ENCODE measurements around the gene GLIS1.

The GLIS1 gene

DNA sequence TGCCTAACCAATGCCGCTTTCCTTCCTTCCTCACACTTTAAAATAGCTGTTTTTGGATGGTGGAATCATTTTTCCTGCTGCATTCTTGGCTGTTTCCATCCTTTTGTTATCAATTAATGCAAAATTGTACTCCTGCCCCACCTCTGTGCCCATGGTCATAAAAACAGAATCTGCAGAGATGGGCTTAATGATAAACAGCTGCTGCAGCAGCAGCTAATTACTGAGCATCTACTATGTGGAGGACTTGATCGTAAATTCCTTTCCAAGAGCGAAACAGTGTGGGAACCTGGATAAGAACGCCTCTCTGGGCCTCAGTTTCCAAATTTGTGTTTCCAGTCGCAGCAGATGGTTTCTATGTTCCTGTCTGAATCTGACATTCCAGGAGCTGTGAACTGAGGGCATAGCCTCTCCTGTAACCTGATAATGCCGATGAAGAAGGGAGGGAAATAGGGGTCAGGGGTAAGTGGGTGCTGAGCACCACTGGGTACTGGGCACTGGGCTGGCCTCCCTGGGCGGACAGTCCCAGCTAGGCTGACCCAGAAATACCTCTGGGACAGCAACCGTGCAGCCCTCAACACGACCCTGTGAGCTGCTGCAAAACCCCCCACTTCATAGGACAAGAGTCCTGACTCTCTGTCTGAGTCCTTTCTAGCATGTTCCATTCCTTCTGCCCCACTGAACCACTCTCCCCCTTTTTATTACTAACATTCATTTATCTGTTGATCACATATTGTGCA is 158.1 kb downstream of the GLIS1 start:
- DNase-seq (ENCODE audit: low read depth) = no peak

GRCh38 chr1:53580009-53580400 is 159.0 kb downstream of the GLIS1 start:
- DNase-seq (ENCODE audit: low read depth) = no peak

DNA sequence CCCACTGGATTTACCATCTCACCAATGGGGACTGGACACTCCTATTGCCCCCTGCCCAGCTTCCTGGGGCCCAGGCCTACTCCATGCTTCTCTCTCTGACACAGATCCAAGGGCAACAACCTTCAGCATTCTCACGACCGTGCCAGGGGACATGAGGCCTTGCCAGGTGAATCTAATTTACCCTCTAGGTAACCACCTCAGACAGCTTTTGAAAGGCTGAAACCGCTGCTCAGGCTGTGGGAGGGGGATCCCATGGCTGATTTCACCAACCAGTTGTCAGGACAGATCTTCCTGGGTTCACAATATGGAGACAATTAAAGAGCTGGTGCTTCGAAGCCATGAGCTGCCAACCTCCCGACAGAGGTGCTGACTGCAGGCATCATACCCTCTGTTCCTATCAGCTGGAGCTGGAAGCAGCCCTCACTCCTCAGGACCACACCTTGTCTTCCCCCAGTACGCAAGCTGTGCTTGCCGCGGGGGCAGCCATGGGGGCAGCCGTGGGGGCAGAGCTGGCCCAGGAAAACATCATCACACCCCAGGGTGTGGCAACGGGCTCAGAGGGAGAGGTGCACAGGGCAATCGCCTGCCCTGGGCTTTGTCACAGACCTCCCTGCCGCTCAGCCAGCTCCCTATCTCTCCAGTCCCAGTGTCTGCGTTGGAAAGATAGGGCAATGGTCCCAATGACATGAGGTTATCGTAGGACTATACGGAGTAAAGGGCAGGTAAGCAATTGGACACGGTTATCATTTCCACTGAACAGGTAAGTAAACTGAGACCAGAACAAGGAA is 159.5 kb downstream of the GLIS1 start:
- no peak for DNase-seq (ENCODE audit: low read depth)

GRCh38 chr1:53578358-53578757 is 160.6 kb downstream of the GLIS1 start:
- no peak for DNase-seq (ENCODE audit: low read depth)

DNA sequence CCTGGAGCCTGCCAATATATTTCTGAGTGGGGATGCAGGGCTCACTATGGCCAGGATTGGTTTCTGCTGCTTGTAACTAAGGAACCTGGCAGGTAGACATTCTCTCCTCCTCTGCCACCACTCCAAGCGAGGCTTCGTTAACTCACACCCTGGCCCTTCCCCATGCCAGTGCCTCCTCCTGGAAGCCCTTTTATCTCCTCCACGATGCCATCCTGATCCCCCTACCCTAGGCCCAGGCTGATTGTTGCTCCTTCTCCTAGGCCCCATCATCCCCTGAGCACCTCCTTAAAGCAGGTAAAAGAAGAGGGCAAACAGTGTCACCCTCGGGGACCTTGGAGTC is 161.2 kb downstream of the GLIS1 start:
- DNase-seq (ENCODE audit: low read depth) = no peak

- DNase-seq (ENCODE audit: low read depth) = no peak
These were observed 161.9 kb downstream of the GLIS1 start for GRCh38 chr1:53576866-53577760.

GRCh38 chr1:53576381-53576801 is 162.6 kb downstream of the GLIS1 start:
- no peak for DNase-seq (ENCODE audit: low read depth)

GRCh38 chr1:53575955-53576320 is 163.0 kb downstream of the GLIS1 start:
- DNase-seq (ENCODE audit: low read depth) = no peak

GRCh38 chr1:53575141-53575954 is 163.6 kb downstream of the GLIS1 start:
- DNase-seq (ENCODE audit: low read depth) = no peak

DNA sequence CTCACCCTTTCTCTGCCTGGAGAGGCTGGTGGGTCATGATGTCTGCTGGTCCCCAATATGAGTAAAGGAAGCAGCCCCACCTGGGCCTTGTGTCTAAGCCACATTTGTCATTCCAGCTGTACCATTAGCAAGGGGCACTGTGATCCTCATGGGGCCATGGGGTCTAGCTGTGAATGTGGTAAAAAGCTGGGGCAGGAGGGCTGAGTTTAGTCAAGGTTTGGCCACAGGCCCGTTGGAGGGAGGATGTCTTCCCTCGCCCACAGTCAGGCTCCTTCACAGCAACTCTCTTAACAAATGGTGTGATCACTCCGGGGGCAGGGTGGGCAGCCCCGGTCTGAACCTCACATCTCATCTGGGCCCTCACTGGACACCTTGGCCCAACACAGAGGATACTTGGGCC is 164.3 kb downstream of the GLIS1 start:
- DNase-seq (ENCODE audit: low read depth) = no peak

DNA sequence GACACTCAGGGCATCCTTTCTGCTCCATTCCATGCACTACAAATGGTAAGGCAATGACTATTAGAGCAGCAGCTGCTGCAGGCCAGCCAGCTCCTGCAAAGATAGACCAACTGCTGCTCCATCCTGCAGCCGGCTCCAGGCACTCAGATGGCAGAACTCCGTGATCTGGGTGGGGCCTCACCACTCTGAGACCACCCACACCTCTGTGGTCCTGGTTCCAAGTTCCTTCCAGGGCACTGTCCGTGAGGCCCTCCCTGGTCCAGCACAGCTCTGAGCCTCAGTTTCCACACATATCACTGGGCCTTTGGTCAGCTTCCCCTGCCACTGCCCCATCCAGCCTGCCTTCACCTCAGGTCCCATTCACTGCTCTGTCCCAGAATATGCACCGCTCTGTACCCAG is 165.0 kb downstream of the GLIS1 start:
- no peak for DNase-seq (ENCODE audit: low read depth)

DNA sequence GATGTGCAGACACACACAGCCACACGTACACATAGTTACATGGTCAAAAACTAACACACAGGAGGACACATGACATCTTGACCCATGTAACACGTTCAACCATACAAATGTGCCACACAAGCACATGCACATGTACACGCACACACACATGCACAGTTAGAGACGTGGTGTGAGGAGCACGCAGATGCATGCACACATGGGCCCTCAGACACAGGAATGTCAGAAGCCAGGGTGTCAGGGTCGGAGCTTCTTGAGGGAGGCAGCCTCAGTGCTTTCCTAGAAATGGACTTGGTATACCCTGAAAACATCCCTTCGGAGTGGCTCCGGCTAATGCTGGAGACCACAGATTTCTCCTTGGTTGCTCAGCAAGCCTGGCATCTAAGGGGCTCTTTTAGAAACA is 165.4 kb downstream of the GLIS1 start:
- no peak for DNase-seq (ENCODE audit: low read depth)

DNA sequence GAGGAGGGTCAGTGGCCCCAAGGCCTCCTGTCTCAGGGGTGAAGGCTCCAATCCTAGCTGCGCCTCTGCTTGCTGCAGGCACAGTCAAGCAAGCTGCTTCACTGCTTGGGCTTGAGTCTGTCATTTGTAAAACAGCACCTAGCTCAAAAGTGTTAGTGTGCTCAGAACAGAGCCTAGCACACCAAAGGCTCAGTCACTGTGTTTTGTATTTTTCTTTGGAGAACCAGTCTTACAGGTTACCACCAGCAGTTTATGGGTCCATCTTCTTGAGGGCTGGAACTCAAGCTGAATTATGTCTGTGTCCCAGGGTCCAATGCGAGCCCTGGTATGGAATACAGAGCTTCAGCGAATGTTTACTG is 166.2 kb downstream of the GLIS1 start:
- no peak for DNase-seq (ENCODE audit: low read depth)

GRCh38 chr1:53572065-53572814 is 166.7 kb downstream of the GLIS1 start:
- DNase-seq (ENCODE audit: low read depth) = no peak

- DNase-seq (ENCODE audit: low read depth) = no peak
These were observed 170.4 kb downstream of the GLIS1 start for GRCh38 chr1:53568540-53568939.

- DNase-seq (ENCODE audit: low read depth) = no peak
These were observed 171.1 kb downstream of the GLIS1 start for GRCh38 chr1:53567851-53568250.

- no peak for DNase-seq (ENCODE audit: low read depth)
These were observed 171.5 kb downstream of the GLIS1 start for GRCh38 chr1:53567450-53567849.

DNA sequence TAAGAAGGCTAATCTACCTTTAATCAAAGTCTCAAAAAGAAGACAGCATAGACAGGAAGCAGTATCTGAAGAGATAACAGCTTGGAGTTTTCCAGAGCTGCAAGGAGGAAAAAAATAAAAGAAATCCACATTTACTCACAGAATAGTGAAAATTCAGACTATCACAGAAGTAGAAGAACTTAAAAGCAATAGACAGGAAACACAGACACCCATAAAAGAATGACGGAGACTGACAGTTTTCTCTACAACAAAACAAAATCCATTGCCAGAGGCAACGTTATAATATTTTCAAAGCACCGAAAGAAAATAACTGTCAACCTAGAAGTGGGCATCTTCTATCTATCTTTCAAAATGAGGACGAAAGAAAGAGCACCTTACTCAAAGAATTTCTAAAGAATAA is 175.4 kb downstream of the GLIS1 start:
- DNase-seq (ENCODE audit: low read depth) = no peak

DNA sequence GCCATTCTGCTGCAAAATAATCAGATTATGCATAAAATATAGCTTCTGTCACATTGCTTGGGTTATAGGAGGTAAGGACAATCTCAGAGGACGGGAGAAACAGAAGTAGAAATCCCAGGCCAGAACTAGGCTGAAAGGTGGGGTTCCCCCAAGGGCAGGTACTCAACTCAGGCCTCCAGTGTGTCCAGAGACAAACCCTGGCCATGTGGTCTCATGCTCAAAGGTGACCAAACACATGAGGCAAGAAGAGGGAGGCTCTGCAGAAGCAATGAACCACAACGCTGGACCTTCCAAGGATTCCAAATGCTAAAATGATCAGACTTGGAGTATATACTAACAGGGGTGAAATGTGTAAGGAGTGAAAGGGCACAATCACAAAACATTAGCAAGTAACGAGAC is 176.0 kb downstream of the GLIS1 start:
- no peak for DNase-seq (ENCODE audit: low read depth)

- no peak for DNase-seq (ENCODE audit: low read depth)
These were observed 176.5 kb downstream of the GLIS1 start for GRCh38 chr1:53562291-53562980.
